ENCODE results near the gene GAPT.
"Not testable (repeated sequence)": the region's sequence is repeated elsewhere in the genome, so short reads cannot be mapped to it uniquely, and the experiment has no call there.

GAPT gene

GRCh38 chr5:58504766-58505165 is 13.5 kb downstream of the GAPT start:
- DNase-seq (ENCODE audit: low spot score), result no peak

- no peak for DNase-seq (ENCODE audit: low spot score)
These were observed 14.3 kb downstream of the GAPT start for GRCh38 chr5:58505502-58505901.

GRCh38 chr5:58505971-58506640 is 14.9 kb downstream of the GAPT start:
- DNase-seq (ENCODE audit: low spot score), result no peak

GRCh38 chr5:58507715-58508114 is 16.5 kb downstream of the GAPT start:
- DNase-seq (ENCODE audit: low spot score), result no peak

GRCh38 chr5:58517198-58517597 is 26.0 kb downstream of the GAPT start:
- no peak for DNase-seq (ENCODE audit: low spot score)

GRCh38 chr5:58523956-58524355 is 32.7 kb downstream of the GAPT start:
- no peak for DNase-seq (ENCODE audit: low spot score)

- DNase-seq (ENCODE audit: low spot score), result no peak
These were observed 33.3 kb downstream of the GAPT start for GRCh38 chr5:58524571-58524970.

GRCh38 chr5:58530942-58531490 is 39.8 kb downstream of the GAPT start:
- DNase-seq (ENCODE audit: low spot score), result no peak

GRCh38 chr5:58541935-58542334 is 50.7 kb downstream of the GAPT start:
- DNase-seq (ENCODE audit: low spot score), result not testable (repeated sequence)

- no peak for DNase-seq (ENCODE audit: low spot score)
These were observed 51.5 kb downstream of the GAPT start for GRCh38 chr5:58542709-58543108.

GRCh38 chr5:58543723-58544122 is 52.5 kb downstream of the GAPT start:
- no peak for DNase-seq (ENCODE audit: low spot score)

- no peak for DNase-seq (ENCODE audit: low spot score)
These were observed 53.0 kb downstream of the GAPT start for GRCh38 chr5:58544195-58544594.

- no peak for DNase-seq (ENCODE audit: low spot score)
These were observed 53.7 kb downstream of the GAPT start for GRCh38 chr5:58544926-58545325.

- no peak for DNase-seq (ENCODE audit: low spot score)
These were observed 54.7 kb downstream of the GAPT start for GRCh38 chr5:58545912-58546311.

Data from GM03348 (cell line).